K562 (cell line): ENCODE results near the gene EXOC4. TPM values are rescaled to one million over a fixed set of nuclear protein-coding genes. Genes with fewer than 3 reads are reported as not detected.

Source experiments
- ATAC-seq: fragments of 200-7000 bp; cut with Tn5 transposase; 3 replicates; pipeline ENCODE4 v1.9.1; 2020; ENCODE audit warnings: moderate library complexity
- BruUV-seq: library from RNA; stranded (reverse); fragments of 400-500 nt; replicated peaks from 2 replicates; lab custom pipeline; 2021; lab: Mats Ljungman, UMichigan
- CTCF ChIA-PET: fragments of 300-600 bp; formaldehyde crosslinking; extraction: SDS; loops from one replicate; lab custom pipeline; 2021; ENCODE audit warnings: low intra/inter-chr PET ratio; lab: Yijun Ruan, JAX
- POLR2A ChIA-PET: fragments of 300-600, 350-650 bp; sonication (Branson Sonifier 250); formaldehyde crosslinking; extraction: SDS; loops from one replicate; lab custom pipeline; 2021; ENCODE audit warnings: antibody characterized with exemption, inconsistent platforms; lab: Yijun Ruan, JAX
- DNase-seq, 4 experiments: peaks; one replicate each; pipeline versions ENCODE4 v3.0.0 to v3.0.0-alpha.2; 2011 to 2018; ENCODE audit warnings: low spot score in 3 of 4, mixed read lengths in 3 of 4; ENCODE audit errors: extremely low read depth in 1 of 4
- FAIRE-seq: peaks from 2 replicates; lab custom pipeline; 2011; peaks lifted over from hg19 to GRCh38; lab: Jason Lieb, UNC
- H2AFZ ChIP-seq: 2 replicates; pipeline ENCODE4 v1.6.0; 2011; ENCODE audit warnings: low read depth, low read length, control low read depth, inconsistent platforms
- H3K27ac ChIP-seq: fragments of 200-600 bp; 3 replicates; pipeline ENCODE4 v1.8.0; 2011; ENCODE audit warnings: low read depth, mild to moderate bottlenecking, control low read depth, inconsistent platforms, low read length, moderate library complexity, mixed read lengths; ENCODE audit errors: extremely low read depth
- H3K27me3 ChIP-seq, 2 experiments: fragments of 300-600 bp in 1 of 2; 2 replicates in 1 of 2; 3 replicates in 1 of 2; pipeline versions ENCODE4 v1.6.0 to v1.8.0; 2011; ENCODE audit warnings: inconsistent platforms in 2 of 2, low read length in 2 of 2, mild to moderate bottlenecking in 1 of 2, mixed read lengths in 1 of 2, moderate library complexity in 1 of 2; ENCODE audit not compliant: control insufficient read depth in 2 of 2, insufficient read depth in 2 of 2
- H3K36me3 ChIP-seq: fragments of 300-600 bp; 3 replicates; pipeline ENCODE4 v1.8.0; 2011; ENCODE audit warnings: mild to moderate bottlenecking, low read length, inconsistent platforms; ENCODE audit not compliant: control insufficient read depth, insufficient read depth
- H3K4me1 ChIP-seq, 2 experiments: fragments of 200-600 bp in 1 of 2; replicated peaks in 1 of 2; 2 replicates in 1 of 2; 3 replicates in 1 of 2; pipeline versions ENCODE4 v1.5.1 to v1.8.0; 2011; ENCODE audit warnings: inconsistent platforms in 2 of 2, low read length in 2 of 2, mild to moderate bottlenecking in 1 of 2, mixed read lengths in 1 of 2, moderate library complexity in 1 of 2; ENCODE audit not compliant: control insufficient read depth in 2 of 2, insufficient read depth in 2 of 2
- H3K4me2 ChIP-seq: 2 replicates; pipeline ENCODE4 v1.6.1; 2011; ENCODE audit warnings: low read length, control low read depth, inconsistent platforms, mixed read lengths; ENCODE audit not compliant: insufficient read depth
- H3K4me3 ChIP-seq: fragments of 200-600 bp; sonication (generic), shearing (Covaris generic); 2 replicates; pipeline ENCODE4 v1.5.1; 2016; ENCODE audit warnings: control low read depth, inconsistent platforms
- H3K79me2 ChIP-seq: fragments of 200-600 bp; 3 replicates; pipeline ENCODE4 v1.8.0; 2011; ENCODE audit warnings: low read length, inconsistent platforms; ENCODE audit not compliant: control insufficient read depth, insufficient read depth
- H3K9ac ChIP-seq, 2 experiments: 2 replicates each; pipeline versions ENCODE4 v1.6.0 to v1.6.1; 2011; ENCODE audit warnings: low read depth in 2 of 2, low read length in 2 of 2, control low read depth in 1 of 2, inconsistent platforms in 1 of 2, mild to moderate bottlenecking in 1 of 2, mixed read lengths in 1 of 2; ENCODE audit not compliant: insufficient read depth in 1 of 2
- H3K9me1 ChIP-seq: one replicate; pipeline ENCODE4 v1.6.0; 2011; ENCODE audit warnings: inconsistent platforms, mild to moderate bottlenecking, low read length, moderate library complexity; ENCODE audit not compliant: control insufficient read depth, insufficient read depth
- H3K9me3 ChIP-seq: replicated peaks from 2 replicates; pipeline ENCODE4 v1.5.1; 2011; ENCODE audit warnings: low read depth, low read length, inconsistent platforms; ENCODE audit not compliant: control insufficient read depth, insufficient read depth
- H4K20me1 ChIP-seq: replicated peaks from 2 replicates; pipeline ENCODE4 v1.6.1; 2011; ENCODE audit warnings: low read length, inconsistent platforms, mixed read lengths; ENCODE audit not compliant: control insufficient read depth, insufficient read depth
- BRD9 ChIP-seq: fragments of 450-650 bp; IDR thresholded peaks from 2 replicates; pipeline ENCODE4 v1.6.1; 2018; ENCODE audit warnings: low read depth; ENCODE audit not compliant: partially characterized antibody
- FOXA3 ChIP-seq, 2 experiments: fragments of 450-650 bp in 1 of 2; sonication (generic) in 1 of 2; formaldehyde crosslinking; IDR thresholded peaks in 1 of 2; conservative IDR thresholded peaks in 1 of 2; 2 replicates each; pipeline versions ENCODE4 v1.4.0 to v1.8.0; 2020 to 2022; ENCODE audit warnings: mild to moderate bottlenecking in 2 of 2, missing genetic modification reagents in 1 of 2
- GATAD2A ChIP-seq: fragments of 450-650 bp; IDR thresholded peaks from 2 replicates; pipeline ENCODE4 v1.6.1; 2017
- KDM4B ChIP-seq, 2 experiments: fragments of 450-650 bp in 1 of 2; sonication (generic) in 1 of 2; IDR thresholded peaks; 2 replicates each; pipeline ENCODE4 v1.6.1; 2016 to 2017; ENCODE audit warnings: borderline replicate concordance in 2 of 2, antibody characterized with exemption in 1 of 2, low read depth in 1 of 2, mild to moderate bottlenecking in 1 of 2
- NR2C1 ChIP-seq, 2 experiments: fragments of 450-650 bp; IDR thresholded peaks; 2 replicates each; pipeline ENCODE4 v1.6.1; 2017; ENCODE audit warnings: mild to moderate bottlenecking in 2 of 2, antibody characterized with exemption in 1 of 2, inconsistent platforms in 1 of 2, missing compliant biosample characterization in 1 of 2, missing genetic modification characterization in 1 of 2
- RBM25 ChIP-seq: fragments of 200-400 bp; formaldehyde crosslinking; IDR thresholded peaks from 2 replicates; pipeline ENCODE4 v1.6.1; 2018; ENCODE audit warnings: low read length, low read depth, moderate library complexity; ENCODE audit not compliant: severe bottlenecking
- SIN3A ChIP-seq, 2 experiments: fragments of 150-350 bp in 1 of 2; IDR thresholded peaks; 2 replicates each; pipeline ENCODE4 v1.6.1; 2011 to 2016; ENCODE audit warnings: borderline replicate concordance in 2 of 2, low read depth in 2 of 2, low read length in 2 of 2, mild to moderate bottlenecking in 2 of 2, moderate library complexity in 2 of 2; ENCODE audit not compliant: control insufficient read depth in 1 of 2
- SRSF3 ChIP-seq: fragments of 200-400 bp; formaldehyde crosslinking; IDR thresholded peaks from 2 replicates; pipeline ENCODE4 v1.6.1; 2016; ENCODE audit warnings: mild to moderate bottlenecking, low read length, moderate library complexity; ENCODE audit not compliant: insufficient read depth
- XRCC5 ChIP-seq: fragments of 200-400 bp; formaldehyde crosslinking; IDR thresholded peaks from 2 replicates; pipeline ENCODE4 v1.6.1; 2017; ENCODE audit warnings: low read depth, mild to moderate bottlenecking, low read length
- ZNF507 ChIP-seq: conservative IDR thresholded peaks from 2 replicates; pipeline ENCODE4 v1.6.1; 2017; ENCODE audit warnings: missing genetic modification characterization, missing compliant biosample characterization
- ZNF57 ChIP-seq: fragments of 450-650 bp; formaldehyde crosslinking; IDR thresholded peaks from 2 replicates; pipeline ENCODE4 v1.4.0; 2020; ENCODE audit warnings: mild to moderate bottlenecking, moderate library complexity
- WGBS: fragments of 100-300 bp; shearing (Covaris generic); methylation state at CpG from one replicate; pipeline ENCODE4 v1.1.6; 2016; ENCODE audit warnings: low coverage, mixed read lengths; ENCODE audit not compliant: insufficient coverage; ENCODE audit errors: missing lambda C conversion rate; 5-methylcytosine and 5-hydroxymethylcytosine counted together
- in situ Hi-C: fragments of 300-500 bp; cut with MboI; formaldehyde crosslinking; loops from 4 replicates; pipeline ENCODE4 v1.15.0; 2018; ENCODE audit warnings: inconsistent platforms, mixed read lengths
- intact Hi-C: fragments of 100-400 bp; cut with micrococcal nuclease; formaldehyde crosslinking; loops from 2 replicates; pipeline ENCODE4 v1.14.2; 2022
- polyA plus RNA-seq, 8 experiments: library from polyadenylated mRNA; depleted of rRNA in 4 of 8; stranded (reverse) in 5 of 8; unstranded in 3 of 8; fragments of >200 nt; fragmentation: Nextera tagmentation in 2 of 8; fragmentation: Illumina TruSeq in 1 of 8; extraction: Ambion mirVana in 2 of 8; extraction: Trizol in 1 of 8; gene quantifications; 2 replicates each; pipeline versions ENCODE4 v1.2.1 to v1.2.3, GENCODE V29; 2011 to 2014; ENCODE audit warnings: inconsistent platforms in 1 of 8, missing spikeins in 1 of 8
- total RNA-seq, 7 experiments: library from RNA; depleted of rRNA in 6 of 7; stranded (reverse); fragments of >200 nt in 6 of 7; fragmentation: Illumina TruSeq in 2 of 7; extraction: Trizol in 2 of 7; gene quantifications; 2 replicates each; pipeline versions ENCODE4 v1.2.1 to v1.2.3, GENCODE V29; 2011 to 2021; ENCODE audit warnings: low replicate concordance in 1 of 7
- TF ChIP-seq, protein P1 (sequence below): fragments of 250-450 bp; sonication (Bioruptor Pico); IDR thresholded peaks from 2 replicates; pipeline ENCODE4 v1.4.0; 2020; ENCODE audit warnings: mild to moderate bottlenecking, moderate library complexity
- TF ChIP-seq, protein P2 (sequence below): fragments of 250-450 bp; sonication (Bioruptor Pico); IDR thresholded peaks from 2 replicates; pipeline ENCODE4 v1.4.0; 2020; ENCODE audit warnings: borderline replicate concordance
- TF ChIP-seq, protein P3 (sequence below): sonication (generic); formaldehyde crosslinking; IDR thresholded peaks from 2 replicates; pipeline ENCODE4 v1.8.0; 2023; ENCODE audit warnings: mild to moderate bottlenecking, missing genetic modification reagents

Gene EXOC4
- total and polyA plus RNA-seq, 9 of the 15 experiments (the other 6 are each of a cell fraction or from before 2014, with no cell fraction given): 18.5 to 73.1 (median 46.6) TPM

DNA sequence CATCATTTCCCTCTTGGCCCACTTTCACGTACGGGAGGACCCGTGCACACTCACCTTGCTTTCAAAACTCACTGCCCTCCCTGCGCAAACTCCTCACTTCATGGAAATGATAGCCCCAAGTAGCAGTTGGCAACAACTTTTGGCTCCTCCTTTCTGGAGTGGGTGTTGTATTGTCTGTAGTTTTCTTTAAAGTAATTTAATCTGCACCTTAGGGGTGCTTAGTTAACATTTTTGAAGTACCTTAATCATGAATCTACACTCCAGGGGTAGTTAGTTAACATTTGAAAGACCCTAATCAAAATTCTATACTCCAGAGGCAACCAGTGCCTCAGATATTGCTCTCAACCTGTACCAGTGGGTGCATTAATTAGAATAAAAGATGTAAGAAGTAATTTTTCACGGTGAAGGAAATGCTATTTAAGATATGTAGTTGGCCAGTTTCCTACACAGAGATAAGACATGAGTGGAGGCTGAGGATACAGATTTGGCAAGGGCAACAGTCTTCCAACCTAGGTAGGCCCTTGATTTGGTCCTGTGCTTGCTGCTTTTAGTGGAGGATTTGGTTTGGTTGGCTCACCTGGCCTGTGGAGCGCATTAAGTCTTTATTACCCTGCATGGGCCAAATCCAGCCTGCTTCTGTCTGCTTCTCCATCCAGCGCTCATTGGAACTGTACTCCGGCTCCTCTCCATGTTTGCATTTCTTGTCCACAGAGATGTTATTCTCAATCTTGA is 93.0 kb downstream of the EXOC4 start:
- intact Hi-C loops: loop anchor here (2.0 kb wide), 1 partner anchor 635 kb away; no protein-coding TSS in a partner anchor

More for the DNA sequence above, 93.0 kb downstream of the EXOC4 start:
- DNase-seq (no peak), ATAC-seq (no peak), FAIRE-seq (no peak)
- no peaks in the 10 kb centered on the region for H3K36me3 ChIP-seq
- no peak overlapping the region for H3K4me3 ChIP-seq
- ChIA-PET CTCF (no interaction called here), POLR2A (no interaction called here)
- H3K27me3 ChIP-seq: no peaks in the 10 kb centered on the region
- H3K27ac ChIP-seq: no peak overlapping the region
- WGBS: 65% methylated on average over 8 of the region's 8 CpGs
- no TSS peak for BruUV-seq
- H2AFZ ChIP-seq: no peak overlapping the region
- no peaks in the 10 kb centered on the region for H3K9me3 ChIP-seq
- no peak overlapping the region for H3K4me2 ChIP-seq
- no peak overlapping the region for H3K9ac ChIP-seq
- no peaks in the 10 kb centered on the region for H3K4me1 ChIP-seq
- no peaks in the 10 kb centered on the region for H3K9me1 ChIP-seq
- no peak for TF ChIP-seq ZNF57 (CRISPR knock-in tag)
- no peak for TF ChIP-seq ZNF507
- TF ChIP-seq KDM4B (IDR thresholded peaks at IDR 0.05; ENCODE audit: borderline replicate concordance in 2 of 2, low read depth in 1 of 2): no peak
- TF ChIP-seq RBM25: no peak
- no peak for TF ChIP-seq NR2C1 (IDR thresholded peaks at IDR 0.05)
- TF ChIP-seq NR2C1 (tag; IDR thresholded peaks at IDR 0.05): no peak
- no peak for TF ChIP-seq FOXA3 (CRISPR knock-in tag; conservative IDR thresholded peaks at IDR 0.05 in 1 of 2, IDR thresholded peaks at IDR 0.05 in 1 of 2)
- TF ChIP-seq SIN3A (IDR thresholded peaks at IDR 0.05; ENCODE audit: borderline replicate concordance in 2 of 2, control insufficient read depth in 1 of 2, low read depth in 2 of 2, low read length in 2 of 2): no peak
- TF ChIP-seq, protein P1, sequence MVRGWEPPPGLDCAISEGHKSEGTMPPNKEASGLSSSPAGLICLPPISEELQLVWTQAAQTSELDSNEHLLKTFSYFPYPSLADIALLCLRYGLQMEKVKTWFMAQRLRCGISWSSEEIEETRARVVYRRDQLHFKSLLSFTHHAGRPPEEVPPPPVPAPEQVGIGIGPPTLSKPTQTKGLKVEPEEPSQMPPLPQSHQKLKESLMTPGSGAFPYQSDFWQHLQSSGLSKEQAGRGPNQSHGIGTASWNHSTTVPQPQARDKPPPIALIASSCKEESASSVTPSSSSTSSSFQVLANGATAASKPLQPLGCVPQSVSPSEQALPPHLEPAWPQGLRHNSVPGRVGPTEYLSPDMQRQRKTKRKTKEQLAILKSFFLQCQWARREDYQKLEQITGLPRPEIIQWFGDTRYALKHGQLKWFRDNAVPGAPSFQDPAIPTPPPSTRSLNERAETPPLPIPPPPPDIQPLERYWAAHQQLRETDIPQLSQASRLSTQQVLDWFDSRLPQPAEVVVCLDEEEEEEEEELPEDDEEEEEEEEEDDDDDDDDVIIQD (CRISPR knock-in tag): no peak
- TF ChIP-seq, protein P2, sequence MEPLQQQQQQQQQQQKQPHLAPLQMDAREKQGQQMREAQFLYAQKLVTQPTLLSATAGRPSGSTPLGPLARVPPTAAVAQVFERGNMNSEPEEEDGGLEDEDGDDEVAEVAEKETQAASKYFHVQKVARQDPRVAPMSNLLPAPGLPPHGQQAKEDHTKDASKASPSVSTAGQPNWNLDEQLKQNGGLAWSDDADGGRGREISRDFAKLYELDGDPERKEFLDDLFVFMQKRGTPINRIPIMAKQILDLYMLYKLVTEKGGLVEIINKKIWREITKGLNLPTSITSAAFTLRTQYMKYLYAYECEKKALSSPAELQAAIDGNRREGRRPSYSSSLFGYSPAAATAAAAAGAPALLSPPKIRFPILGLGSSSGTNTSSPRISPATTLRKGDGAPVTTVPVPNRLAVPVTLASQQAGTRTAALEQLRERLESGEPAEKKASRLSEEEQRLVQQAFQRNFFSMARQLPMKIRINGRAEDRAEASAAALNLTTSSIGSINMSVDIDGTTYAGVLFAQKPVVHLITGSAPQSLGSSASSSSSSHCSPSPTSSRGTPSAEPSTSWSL (CRISPR knock-in tag): no peak
- TF ChIP-seq XRCC5: no peak
- TF ChIP-seq BRD9: no peak
- TF ChIP-seq GATAD2A: no peak
- TF ChIP-seq, protein P3, sequence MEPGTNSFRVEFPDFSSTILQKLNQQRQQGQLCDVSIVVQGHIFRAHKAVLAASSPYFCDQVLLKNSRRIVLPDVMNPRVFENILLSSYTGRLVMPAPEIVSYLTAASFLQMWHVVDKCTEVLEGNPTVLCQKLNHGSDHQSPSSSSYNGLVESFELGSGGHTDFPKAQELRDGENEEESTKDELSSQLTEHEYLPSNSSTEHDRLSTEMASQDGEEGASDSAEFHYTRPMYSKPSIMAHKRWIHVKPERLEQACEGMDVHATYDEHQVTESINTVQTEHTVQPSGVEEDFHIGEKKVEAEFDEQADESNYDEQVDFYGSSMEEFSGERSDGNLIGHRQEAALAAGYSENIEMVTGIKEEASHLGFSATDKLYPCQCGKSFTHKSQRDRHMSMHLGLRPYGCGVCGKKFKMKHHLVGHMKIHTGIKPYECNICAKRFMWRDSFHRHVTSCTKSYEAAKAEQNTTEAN: no peak
- TF ChIP-seq SRSF3: no peak
- no peaks in the 10 kb centered on the region; the same call in 2 of the 3 replicates for H3K79me2 ChIP-seq
- in situ Hi-C loops: no loop called here
- H4K20me1 ChIP-seq: no peaks in the 10 kb centered on the region
